ENCODE measurements around the gene PPP1R12B.
"Not testable (repeated sequence)": the region's sequence is repeated elsewhere in the genome, so short reads cannot be mapped to it uniquely, and the experiment has no call there.

The PPP1R12B gene

DNA sequence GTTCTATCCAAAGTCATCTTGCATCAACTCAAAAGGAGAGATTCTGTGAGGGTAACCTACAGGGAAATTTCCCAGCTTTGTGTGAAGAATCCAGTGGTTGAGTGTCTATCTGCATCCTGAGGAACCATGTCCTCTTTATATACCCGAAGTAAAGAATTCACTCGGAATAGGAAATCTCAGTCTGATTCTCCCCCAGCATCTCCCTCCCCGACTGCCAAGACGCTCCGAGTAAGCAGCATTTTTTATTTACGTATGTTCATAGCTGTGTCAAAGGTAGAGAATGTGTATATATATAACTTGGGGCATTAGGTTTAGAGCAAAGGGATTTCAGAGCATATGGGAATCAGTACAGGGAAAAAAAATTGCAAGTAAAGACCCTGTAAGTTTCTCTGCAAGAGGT, 191.5 kb downstream of the PPP1R12B start:
- DNase-seq = no peak

DNA sequence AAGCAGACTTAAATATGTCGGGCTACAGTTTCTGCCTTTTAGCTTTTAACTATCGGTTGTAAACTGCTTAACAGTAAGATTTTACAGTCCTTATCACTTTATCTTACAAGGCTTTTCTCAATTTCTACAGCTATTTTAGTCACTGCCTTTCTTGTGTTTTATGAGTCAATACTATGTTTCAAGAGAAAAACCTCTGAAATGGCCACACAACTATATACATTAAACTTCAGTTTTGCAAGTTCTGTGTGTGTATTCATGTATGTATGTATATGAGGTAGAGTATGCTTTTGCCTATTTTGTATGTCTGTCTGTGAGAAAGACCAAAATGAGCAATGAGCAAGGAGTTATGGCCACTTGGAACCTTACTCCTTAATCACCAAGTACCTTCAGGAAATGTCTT, 191.9 kb downstream of the PPP1R12B start:
- no peak for DNase-seq

DNA sequence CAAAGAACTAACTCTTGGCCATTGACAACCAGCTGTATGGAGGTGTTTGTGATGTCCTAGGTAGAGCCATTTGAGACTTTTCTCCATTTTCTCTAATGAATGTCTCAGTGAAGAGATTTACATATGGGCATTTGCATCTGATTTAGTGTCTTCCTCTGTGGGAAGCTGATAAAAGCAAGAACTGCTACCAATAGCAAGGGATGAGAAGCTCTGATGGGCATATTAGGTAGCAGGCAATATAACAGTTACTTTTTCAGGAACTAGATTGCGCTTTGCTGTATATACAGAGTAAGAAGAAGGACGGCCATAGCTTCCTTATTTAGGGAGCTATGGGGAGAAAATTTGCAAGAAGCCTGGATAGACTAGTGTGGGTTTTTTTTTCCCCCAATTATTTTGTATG, 192.4 kb downstream of the PPP1R12B start:
- DNase-seq = not testable (repeated sequence)

DNA sequence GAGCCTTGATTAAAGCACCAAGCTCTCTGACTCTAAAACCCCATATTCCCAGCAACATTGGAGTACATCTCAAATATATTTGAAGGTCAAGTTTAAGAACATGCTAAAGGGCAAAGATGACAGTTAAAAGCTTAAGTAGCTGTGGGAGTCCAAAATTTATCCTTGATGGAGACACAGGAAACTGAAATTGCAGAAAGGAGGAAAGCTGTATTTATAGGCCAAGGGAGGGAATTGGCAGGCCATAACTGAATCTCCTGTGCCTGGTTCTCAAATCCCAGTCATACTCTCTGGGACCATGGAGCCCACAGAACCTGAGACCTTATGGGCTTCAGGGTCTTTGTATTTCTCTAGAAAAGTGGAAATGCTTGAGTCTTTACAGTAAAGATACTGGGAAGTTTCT, 193.9 kb downstream of the PPP1R12B start:
- DNase-seq = not testable (repeated sequence)

DNA sequence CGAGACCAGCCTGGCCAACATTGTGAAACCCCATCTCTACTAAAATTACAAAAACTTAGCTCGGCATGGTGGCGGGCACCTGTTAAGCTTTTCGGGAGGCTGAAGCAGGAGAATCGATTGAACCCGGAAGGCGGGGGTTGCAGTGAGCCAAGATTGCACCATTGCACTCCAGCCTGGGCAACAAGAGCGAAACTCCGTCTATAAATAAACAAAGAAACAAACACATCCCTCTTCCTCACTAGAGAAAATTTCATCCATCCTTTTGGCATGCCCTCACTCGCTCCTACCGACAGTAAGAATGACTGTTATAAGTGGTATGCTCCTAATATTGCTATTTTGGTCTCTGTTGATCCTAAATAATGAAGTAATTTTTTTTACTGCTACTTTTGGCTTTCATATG, 195.0 kb downstream of the PPP1R12B start:
- DNase-seq = not testable (repeated sequence)

DNA sequence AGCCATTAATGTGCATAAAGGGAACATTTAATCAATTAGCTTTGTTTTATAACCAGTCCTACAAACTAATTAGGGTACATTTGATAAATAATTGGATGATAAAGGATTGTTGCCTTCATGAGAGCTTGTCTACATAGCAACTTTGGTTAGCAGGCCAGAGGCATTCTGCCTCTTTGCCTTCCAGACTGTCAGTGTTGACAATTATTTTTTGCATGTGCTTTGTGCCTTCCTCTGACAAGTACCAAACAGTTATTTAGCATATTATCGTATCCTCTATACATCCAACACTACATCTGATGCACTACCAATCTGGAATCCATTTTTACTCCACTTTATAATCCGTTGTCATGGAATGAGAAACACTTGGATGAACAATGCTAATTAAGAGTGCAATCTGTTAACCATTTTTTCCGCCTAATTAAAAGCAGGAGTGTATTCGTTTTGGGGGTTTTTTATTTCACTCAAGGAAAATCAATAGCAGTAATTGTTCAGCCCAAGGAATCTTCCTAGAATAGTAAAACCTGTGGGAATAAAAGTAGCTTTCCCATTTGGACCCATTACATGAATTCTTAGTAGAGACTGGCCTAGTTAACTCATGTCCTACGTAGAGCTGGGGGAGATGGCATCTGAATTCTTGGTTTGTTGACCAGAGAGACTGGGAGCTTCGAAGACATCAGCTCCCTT, 196.4 kb downstream of the PPP1R12B start:
- DNase-seq = not testable (repeated sequence)

DNA sequence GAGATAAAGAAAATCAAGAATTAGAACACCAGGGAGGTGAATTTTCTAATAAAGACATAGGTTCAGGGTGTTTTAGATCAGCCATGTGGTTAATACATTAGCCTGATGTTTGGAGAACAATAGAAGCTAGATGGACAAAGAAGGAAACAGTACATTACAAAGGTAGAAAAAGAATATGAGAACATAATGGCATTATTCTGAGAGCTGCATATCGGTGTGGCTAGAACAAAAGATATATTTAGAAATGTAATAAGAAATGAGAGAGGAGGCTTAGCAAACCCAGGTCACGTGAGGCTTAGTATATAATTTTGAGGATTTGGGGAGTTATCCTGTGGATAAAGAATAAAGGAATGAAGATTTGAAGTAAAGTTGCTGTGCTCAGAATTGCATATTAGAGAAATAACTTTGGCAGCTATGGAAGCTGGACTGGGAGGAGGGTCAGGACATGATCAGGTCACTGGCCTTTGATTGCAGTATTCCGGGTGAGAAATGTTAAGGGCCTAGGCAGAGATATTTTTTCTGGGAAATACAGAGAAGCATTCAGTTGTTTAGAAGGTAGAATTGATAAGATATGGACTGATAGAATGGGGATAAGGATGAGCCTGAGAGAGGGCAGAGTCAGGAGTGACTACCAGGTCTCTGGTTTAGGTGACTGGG, 197.3 kb downstream of the PPP1R12B start:
- not testable (repeated sequence) for DNase-seq

DNA sequence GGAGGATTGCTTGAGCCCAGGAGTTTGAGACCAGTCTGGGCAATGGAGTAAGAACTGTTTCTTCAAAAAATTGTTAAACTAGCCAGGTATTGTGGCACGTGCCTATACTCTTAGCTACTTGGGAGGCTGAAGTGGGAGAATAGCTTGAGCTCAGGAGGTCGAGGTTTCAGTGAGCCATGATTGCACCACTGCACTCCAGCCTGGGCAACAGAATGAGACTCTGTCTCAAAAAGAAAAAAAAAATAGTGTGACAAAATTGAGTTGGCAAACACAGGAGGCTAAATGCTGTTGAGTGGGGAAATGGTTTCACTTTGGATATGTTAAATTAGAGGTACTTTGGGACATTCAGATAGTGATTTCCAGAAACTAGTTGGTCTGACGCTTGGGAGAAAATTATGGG, 197.9 kb downstream of the PPP1R12B start:
- DNase-seq = not testable (repeated sequence)

DNA sequence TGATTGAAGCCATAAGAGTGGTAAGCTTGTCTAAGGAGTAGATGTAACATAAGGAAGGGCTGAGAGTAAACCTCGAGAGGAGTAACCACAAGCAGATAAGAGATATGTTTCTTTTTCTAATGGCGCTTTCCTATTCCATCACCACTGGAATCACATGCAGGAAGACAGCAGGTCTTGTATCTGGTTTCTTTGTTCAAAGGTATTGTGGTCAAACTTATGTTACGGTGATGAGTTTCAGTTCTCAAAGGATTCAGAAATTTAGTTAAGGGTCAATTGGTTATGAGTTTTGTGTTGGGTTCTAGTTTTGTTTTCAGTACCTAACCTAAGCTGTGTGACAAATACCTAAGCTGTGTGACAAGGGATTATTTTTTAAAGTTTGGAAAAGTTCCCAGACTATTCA, 198.3 kb downstream of the PPP1R12B start:
- not testable (repeated sequence) for DNase-seq

DNA sequence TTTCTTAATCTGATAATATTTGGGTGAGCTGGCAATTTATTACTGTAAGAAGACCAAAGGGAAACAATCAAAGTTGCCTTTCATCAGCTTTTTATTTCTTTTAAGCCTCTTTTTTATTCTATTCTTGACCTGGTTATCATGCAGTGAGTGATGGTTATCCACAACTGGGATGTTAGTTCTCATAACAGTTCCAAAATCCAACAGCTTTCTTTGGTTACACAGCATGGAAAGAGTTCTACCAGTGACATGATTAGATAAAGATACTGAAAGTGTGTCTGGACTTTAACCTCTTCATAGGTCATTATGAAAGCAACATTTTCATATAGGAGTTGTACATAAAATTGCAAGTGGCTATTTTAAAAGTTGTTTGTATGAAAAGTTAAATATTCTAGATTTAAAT, 198.7 kb downstream of the PPP1R12B start:
- no peak for DNase-seq

DNA sequence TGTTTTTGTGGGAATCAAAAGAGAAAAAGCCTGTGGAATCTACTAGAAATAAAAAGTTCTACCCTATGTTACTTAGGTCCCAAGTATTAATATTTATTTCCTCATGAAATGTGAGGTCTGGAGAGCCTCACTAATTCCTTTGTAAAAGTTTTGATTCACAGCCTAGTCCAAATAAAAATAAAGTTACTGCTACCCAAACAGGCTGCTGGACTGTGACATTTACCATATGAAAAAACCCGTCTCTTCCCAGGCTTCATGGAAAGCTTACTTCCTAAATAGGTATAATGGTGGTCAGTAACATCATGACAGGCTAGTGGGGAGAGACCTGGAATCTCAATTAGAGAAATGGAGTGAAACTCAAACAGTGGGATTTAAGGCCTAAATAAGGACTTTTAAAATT, 201.6 kb downstream of the PPP1R12B start:
- not testable (repeated sequence) for DNase-seq

DNA sequence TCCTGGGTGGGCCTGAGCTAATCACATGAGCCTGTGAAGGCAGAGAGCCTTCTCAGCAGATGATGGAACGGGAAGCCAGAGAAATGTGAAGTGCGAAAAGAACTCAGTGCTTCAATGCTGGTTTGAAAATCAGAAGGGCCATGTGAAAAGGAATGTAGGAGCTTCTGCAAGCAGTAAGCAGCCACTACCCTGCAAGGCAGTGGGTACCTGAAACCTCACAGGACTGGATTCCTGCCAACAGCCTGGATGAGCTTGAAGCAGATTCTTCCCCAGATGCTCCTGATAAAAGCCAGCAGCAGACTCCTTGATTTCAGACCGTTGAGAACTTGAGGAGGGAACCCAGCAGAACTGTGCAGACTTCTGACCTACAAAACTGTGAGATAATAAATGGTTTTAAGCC, 203.2 kb downstream of the PPP1R12B start:
- no peak for DNase-seq

DNA sequence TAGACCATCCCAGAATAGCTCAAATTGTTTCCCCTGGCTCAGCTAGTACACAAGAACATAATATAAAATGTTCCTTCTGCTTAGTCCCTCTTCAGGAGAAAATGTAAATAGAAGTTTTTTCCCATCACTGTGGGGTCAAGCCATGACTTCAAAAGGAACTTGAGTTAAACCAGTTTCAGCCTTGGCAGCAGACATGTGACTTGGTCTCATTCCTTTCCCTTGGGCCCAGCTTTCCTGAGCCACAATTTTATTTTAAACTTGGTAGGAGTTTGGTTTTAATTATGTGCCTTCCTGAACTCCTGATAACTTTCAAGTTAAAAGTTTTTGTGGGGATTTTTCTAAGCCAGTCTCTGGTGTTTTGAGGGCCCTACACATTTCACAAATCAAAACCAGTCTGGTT, 204.1 kb downstream of the PPP1R12B start:
- DNase-seq = not testable (repeated sequence)

DNA sequence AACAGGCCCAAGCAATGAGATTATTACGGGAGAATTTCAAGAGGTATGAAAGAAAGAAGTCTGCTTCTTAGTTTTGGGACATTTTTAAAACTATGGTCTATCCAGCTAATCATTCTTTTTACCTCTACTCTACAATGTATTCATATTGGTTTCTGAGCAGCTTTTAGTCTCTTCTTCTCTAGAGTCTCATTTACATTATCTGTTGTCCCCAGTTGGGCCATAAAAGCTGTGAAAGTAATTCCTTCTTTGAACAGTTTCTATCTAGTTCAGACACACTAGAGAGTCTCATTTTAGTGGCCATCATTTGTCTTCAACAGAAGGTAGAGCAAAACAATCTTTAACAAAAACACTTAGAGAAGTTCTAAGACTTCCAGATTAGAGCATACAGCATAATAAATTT, 204.6 kb downstream of the PPP1R12B start:
- DNase-seq = not testable (repeated sequence)

DNA sequence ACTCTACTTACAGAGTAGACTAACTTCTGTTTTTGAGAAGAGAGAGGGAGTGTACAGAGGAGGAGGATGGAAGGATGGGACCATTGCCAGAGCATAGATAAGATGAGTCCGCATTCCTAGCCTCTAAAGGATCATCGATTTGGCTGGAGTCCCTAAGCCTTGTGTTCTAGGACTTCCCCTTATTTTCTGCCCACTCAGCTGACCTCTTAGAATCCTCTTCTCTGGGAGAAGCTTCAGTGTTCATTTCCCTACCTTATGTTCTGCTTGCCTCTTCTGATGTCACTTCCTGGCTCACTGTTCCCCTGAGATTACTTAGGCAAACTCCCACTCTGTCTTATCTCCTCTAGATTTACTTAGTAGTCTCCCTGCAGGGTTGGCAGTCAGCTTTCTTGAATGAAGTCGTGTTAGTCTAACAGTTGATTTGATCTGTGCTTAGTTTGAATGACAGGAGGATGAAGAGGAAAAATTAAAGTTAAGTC, 205.1 kb downstream of the PPP1R12B start:
- DNase-seq = no peak

DNA sequence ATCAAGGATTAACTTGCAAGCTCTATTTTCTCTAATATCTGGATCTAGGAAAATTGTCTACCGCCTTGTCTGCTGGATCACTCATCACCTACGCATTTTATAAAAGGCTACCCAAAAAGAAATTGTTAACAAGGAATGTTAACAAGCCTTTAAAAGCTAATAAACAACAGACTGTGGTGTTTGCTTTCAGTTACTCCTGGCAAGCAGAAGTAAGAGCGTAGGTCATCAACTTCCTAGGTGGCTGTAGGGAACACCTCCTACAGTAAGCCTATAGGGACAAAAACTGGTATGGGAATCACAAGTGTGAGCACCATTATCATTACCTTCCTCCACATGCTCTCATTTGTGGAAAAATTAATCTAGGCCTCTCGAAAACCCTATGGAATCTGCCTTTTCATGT, 206.1 kb downstream of the PPP1R12B start:
- not testable (repeated sequence) for DNase-seq

DNA sequence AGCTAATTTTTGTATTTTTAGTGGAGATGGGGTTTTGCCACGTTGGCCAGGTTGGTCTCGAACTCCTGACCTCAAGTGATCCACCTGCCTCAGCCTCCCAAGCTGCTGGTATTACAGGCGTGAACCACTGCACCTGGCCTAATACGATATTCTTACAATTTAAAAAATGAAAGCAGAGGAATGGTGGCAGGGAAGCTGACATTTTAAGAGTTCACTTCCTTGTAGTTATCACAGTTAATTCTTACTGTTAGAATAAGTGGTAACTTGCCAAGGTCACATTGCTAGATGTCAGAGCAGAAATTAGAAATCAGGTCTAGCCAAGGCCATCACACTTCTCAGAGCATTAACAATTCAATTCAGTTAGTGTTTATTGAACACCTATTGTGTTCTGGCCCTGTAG, 207.5 kb downstream of the PPP1R12B start:
- not testable (repeated sequence) for DNase-seq

DNA sequence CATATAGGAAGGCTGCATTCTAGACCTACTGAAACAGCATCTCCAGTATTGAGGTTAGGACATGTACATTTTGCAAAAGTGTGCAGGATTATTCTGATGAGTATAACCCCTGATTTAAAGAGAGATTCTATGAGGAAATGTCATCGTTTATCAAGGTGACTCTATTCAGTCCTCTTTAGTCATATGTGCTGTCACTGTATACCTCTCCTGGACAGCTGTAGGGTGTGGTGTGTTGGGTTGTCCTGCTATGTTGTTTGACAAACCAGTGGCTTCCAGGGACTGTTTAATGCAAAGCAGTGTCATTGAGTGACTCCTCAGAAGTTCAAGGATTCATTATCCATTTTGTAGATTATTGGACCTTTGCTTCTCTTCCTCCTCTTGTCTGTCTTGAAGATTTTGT, 209.2 kb downstream of the PPP1R12B start:
- not testable (repeated sequence) for DNase-seq

DNA sequence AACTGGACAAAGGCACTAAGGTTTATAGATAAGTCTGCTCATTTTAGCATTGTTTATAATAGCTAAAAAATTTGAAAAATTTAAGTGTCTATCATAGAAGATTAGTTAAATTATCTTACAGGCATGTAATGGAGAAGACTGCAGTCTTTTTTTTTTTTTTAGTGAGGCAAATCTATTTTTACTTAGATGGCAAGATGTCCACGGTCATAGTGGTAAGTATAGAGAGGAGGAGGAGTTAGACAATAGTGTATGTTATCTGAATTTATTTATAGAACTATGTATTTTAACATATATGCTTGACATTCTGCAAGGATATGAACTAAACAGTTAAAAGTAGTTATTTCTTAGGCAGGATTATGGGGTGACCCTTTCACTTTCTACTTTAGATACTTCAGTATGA, 212.7 kb downstream of the PPP1R12B start:
- DNase-seq = no peak

DNA sequence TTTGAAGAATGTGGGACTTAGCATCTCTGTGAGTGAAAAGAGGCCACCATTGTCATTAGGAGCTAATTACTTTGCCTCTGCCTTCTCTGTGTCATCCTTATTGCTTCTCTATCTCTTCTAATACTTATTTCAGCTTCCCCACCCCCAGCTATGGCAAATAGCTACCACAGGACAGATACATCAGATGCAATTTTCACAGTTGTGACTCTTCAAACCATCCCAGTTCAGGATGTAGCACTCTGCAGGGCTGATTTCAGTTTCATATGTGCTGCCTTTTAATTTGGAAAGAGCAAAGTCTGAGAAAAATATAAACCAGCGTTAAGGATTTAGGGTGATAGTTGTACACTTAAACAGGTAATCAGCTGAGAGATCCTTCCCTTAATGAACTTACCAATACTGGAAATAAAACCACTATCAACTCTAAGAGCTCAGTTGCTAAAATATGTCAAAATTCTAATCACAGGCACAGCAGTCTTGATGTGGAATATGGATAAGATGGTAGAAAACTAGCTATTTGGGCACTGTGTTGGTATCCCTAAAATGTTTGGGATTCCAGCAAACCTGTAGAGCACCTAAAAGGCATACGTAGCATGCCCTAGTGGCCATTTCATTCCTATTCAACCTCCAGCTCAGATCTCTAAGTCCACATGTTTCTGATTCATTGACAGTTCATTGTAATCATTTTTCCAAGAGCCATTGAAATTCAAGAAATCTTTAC, 213.4 kb downstream of the PPP1R12B start:
- no peak for DNase-seq

DNA sequence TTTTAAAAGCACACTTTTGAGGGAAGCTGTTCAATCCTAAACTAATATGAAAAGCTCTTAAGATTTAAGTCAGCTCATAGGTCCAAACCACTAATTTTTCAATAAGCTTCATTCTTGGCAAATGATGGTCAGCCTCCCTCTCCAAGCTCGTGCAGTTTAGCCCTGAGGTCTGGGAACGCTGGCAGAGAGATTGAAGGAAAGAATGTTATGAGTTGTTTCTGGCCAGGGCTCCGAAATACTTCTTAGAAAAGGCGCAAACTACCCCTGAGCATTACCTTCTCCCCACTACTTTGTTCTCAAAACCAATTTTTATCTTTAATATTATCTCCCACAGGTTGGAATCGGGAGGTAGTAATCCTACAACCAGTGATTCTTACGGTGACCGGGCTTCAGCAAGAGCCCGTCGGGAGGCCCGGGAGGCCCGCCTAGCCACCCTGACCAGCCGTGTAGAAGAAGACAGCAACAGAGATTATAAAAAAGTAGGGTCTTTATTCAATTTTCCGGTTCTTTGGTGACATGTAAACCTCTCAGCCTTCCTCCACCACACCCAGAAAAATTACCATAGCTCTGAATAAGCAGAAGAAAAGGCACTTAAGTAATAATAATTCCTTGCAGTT, 214.1 kb downstream of the PPP1R12B start:
- DNase-seq = no peak

DNA sequence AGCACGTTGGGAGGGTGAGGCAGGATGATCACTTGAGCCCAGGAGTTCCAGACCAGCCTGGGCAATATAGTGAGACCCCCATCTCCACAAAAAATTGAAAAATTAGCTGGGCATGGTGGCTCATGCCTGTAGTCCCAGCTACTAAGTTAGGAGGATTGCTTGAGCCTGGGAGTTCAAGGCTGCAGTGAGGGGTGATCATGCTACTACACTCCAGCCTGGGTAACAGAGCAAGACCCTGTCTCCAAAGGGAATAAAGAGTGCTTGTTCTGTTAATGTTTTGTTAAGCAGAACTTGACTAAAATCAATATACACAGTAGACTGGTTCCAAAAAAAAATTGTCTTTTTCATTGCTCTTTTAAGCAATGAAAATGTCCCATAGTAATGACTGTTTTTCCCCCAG, 215.3 kb downstream of the PPP1R12B start:
- DNase-seq = no peak

DNA sequence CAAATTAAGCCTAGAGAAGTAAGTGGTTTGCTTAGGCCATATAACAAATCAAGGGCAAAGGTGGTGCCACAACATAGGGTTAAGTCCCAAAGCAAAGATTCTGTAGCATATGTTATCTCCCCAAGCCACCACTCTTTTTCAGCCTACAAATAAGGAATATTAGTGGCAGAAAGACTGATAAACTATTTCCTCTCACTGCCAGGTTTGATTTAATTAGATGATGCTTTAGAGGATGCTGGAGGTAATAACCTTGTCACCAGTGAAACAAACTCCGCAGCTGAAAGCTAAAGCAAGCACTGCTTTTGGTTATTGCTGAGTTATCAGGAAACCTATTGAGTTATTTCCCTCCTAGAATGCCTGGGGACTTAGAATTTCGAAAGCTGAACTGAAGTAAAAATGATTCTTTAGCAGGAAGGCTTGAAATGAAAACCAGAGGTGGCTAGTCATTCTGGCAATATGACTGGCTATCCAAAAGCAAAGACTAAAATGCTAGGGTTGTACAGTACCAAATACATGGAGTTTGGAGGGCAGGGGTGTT, 216.5 kb downstream of the PPP1R12B start:
- DNase-seq = no peak
